WTC11 (cell line): ENCODE measurements around the gene IGFBP7. TPM values are rescaled to one million over a fixed set of nuclear protein-coding genes. Genes with fewer than 3 reads are reported as not detected.

ENCODE experiments used
- total RNA-seq: library from RNA; stranded (reverse); gene quantifications from 3 replicates; pipeline ENCODE4 v1.2.3, GENCODE V29; 2021

IGFBP7 gene
- total RNA-seq, 1 experiment from 2014 or later, result 1.4 TPM

Other genes with a start within 250 kb of the IGFBP7 start
- gene REST, start 202.5 kb downstream of the IGFBP7 start, total RNA-seq, result 73.9 to 76.4 TPM (median 75.1 TPM) in 3 replicates
- 32.5 to 35.7 TPM (median 33.0 TPM) in 3 replicates for gene NOA1, start 132.8 kb downstream of the IGFBP7 start, total RNA-seq
- 97.0 to 117 TPM (median 98.1 TPM) in 3 replicates for gene POLR2B, start 131.5 kb downstream of the IGFBP7 start, total RNA-seq